ENCODE results near the gene ZNF777.

ZNF777 gene

GRCh38 chr7:149427893-149428292, 33.0 kb downstream of the ZNF777 start:
- Histone ChIP-seq H3K9me3 (replicated peaks in 1 of 2; ENCODE audit: control insufficient read depth in 2 of 2, insufficient read depth in 1 of 2, low read depth in 1 of 2, low read length in 2 of 2) (peaks cover 0 to 2% of the 10 kb centered on the region in 2 donors), H4K91ac (ENCODE audit: low read depth, low read length, poor library complexity) (no peak overlapping the region), H2AK5ac (ENCODE audit: low read depth, low read length) (no peak overlapping the region), H2AFZ (ENCODE audit: low read length) (no peak overlapping the region), H2BK15ac (ENCODE audit: low read length) (no peak overlapping the region), H3K18ac (ENCODE audit: low read length) (no peak overlapping the region), H2BK5ac (ENCODE audit: low read length) (no peak overlapping the region), H4K8ac (ENCODE audit: low read depth, low read length) (no peak overlapping the region), H3K4ac (ENCODE audit: low read length) (no peak overlapping the region), H2BK12ac (ENCODE audit: low read length) (no peak overlapping the region), H3K4me2 (ENCODE audit: insufficient read depth, low read length, poor library complexity, severe bottlenecking) (no peak overlapping the region), H3K14ac (ENCODE audit: low read length) (no peak overlapping the region), H3K4me1 (ENCODE audit: control insufficient read depth in 2 of 2, insufficient read depth in 1 of 2, low read depth in 1 of 2, low read length in 2 of 2) (peaks cover 0 to 3% of the 10 kb centered on the region in 2 donors), H3K9ac (ENCODE audit: low read depth, low read length, poor library complexity) (no peak overlapping the region), H3K27me3 (ENCODE audit: control insufficient read depth in 3 of 3, insufficient read depth in 3 of 3, low read depth in 1 of 3, low read length in 3 of 3) (peaks cover 0 to 7% (median 0%) of the 10 kb centered on the region in 3 experiments), H2BK120ac (ENCODE audit: low read depth, low read length) (no peak overlapping the region), H3K27ac (replicated peaks; ENCODE audit: low read length) (no peak overlapping the region), H3K79me1 (ENCODE audit: low read depth, low read length) (no peaks in the 10 kb centered on the region), H3K23ac (ENCODE audit: low read depth, low read length, poor library complexity) (no peak overlapping the region), H3K4me3 (ENCODE audit: low read length in 2 of 2) (no peak overlapping the region), H3K36me3 (replicated peaks in 1 of 2; ENCODE audit: control insufficient read depth in 2 of 2, insufficient read depth in 2 of 2, low read length in 2 of 2) (peaks cover 17 to 37% of the 10 kb centered on the region in 2 donors)
- no peak for DNase-seq (ENCODE audit: low spot score)
- no CpG with 5 or more reads among the region's 2 CpGs for WGBS, 2 donors (ENCODE audit: extremely low coverage in 2 of 2, insufficient read length in 2 of 2, insufficient replicate concordance in 1 of 2)

DNA sequence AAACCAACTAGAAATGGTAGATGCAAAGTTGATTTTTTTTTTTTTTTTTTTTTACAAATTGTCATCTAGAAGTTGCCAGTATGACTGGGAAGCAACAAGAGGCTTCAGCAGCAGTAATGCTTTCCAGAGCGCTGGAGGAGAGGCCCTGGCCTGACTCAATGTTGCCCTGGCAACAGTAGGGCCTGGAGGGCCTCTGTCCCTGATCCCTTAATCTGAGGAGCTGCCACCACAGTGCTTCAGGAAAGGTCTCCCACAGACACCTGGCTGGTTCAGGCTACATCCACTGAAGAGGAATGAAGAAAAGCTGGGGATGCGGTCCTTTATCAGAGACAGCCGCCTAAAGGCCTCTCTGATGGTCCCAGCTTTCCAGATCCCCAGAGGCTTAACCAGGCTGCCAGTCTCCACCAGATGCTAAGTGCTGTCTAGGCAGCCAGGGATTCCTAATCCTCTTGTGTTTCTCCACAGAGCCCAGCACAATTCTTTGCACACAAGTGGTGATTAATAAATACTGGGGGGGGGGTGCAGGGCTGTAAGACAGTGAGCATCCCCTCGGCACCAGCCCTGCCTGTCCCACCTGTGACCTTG, 33.7 kb downstream of the ZNF777 start:
- Histone ChIP-seq H2BK15ac (ENCODE audit: low read length) (no peak overlapping the region), H2BK5ac (ENCODE audit: low read length) (no peak overlapping the region), H3K4me2 (ENCODE audit: insufficient read depth, low read length, poor library complexity, severe bottlenecking) (no peak overlapping the region), H4K8ac (ENCODE audit: low read depth, low read length) (no peak overlapping the region), H3K9ac (ENCODE audit: low read depth, low read length, poor library complexity) (no peak overlapping the region), H3K9me3 (replicated peaks in 1 of 2; ENCODE audit: control insufficient read depth in 2 of 2, insufficient read depth in 1 of 2, low read depth in 1 of 2, low read length in 2 of 2) (peaks cover 0 to 2% of the 10 kb centered on the region in 2 donors), H3K27me3 (ENCODE audit: control insufficient read depth in 3 of 3, insufficient read depth in 3 of 3, low read depth in 1 of 3, low read length in 3 of 3) (peaks cover 0 to 11% (median 0%) of the 10 kb centered on the region in 3 experiments), H3K23ac (ENCODE audit: low read depth, low read length, poor library complexity) (no peak overlapping the region), H3K14ac (ENCODE audit: low read length) (no peak overlapping the region), H2BK12ac (ENCODE audit: low read length) (no peak overlapping the region), H3K36me3 (replicated peaks in 1 of 2; ENCODE audit: control insufficient read depth in 2 of 2, insufficient read depth in 2 of 2, low read length in 2 of 2) (peaks cover 11 to 30% of the 10 kb centered on the region in 2 donors), H3K18ac (ENCODE audit: low read length) (no peak overlapping the region), H3K27ac (replicated peaks; ENCODE audit: low read length) (no peak overlapping the region), H2BK120ac (ENCODE audit: low read depth, low read length) (no peak overlapping the region), H3K4me3 (ENCODE audit: low read length in 2 of 2) (no peak overlapping the region), H3K79me1 (ENCODE audit: low read depth, low read length) (no peaks in the 10 kb centered on the region), H2AFZ (ENCODE audit: low read length) (no peak overlapping the region), H3K4me1 (ENCODE audit: control insufficient read depth in 2 of 2, insufficient read depth in 1 of 2, low read depth in 1 of 2, low read length in 2 of 2) (peaks cover 0 to 3% of the 10 kb centered on the region in 2 donors), H4K91ac (ENCODE audit: low read depth, low read length, poor library complexity) (no peak overlapping the region), H2AK5ac (ENCODE audit: low read depth, low read length) (no peak overlapping the region), H3K4ac (ENCODE audit: low read length) (no peak overlapping the region)
- DNase-seq (ENCODE audit: low spot score) = no peak
- WGBS, 2 donors (ENCODE audit: extremely low coverage in 2 of 2, insufficient read length in 2 of 2, insufficient replicate concordance in 1 of 2) = no CpG with 5 or more reads among the region's 4 CpGs

DNA sequence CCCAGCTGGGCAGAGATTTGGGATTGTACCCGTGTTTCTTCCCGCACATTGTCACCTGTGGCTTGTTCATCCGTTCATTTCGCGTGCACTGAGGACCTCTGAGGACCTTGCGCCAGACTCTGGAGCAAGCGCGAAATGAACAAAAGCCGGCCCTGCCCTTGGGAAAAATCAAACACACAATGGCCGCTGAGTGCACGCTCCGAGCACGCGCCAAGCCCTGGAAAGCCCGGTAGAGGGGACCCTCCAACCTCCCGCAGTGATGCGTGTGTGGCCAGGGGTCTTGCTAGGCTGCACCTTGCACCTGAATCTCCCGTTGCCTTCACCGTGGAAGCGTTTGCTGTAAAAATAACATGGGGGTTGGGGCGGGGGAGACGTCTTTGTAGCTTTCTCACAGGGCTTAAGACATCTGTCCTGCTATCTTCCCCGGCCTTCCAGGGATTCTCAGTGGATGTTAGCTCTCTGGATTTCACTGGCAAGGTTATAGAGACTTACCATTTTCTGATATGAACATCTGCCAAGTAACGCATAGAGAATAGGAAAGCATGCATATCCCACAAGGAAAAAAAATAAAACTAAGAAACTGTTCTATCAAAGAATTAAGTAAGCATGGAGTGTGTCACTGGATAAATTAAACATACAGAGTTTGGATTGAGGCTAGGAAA, 37.3 kb downstream of the ZNF777 start:
- Histone ChIP-seq H3K4me1 (ENCODE audit: control insufficient read depth in 2 of 2, insufficient read depth in 1 of 2, low read depth in 1 of 2, low read length in 2 of 2) (peaks cover 0 to 3% of the 10 kb centered on the region in 2 donors), H3K14ac (ENCODE audit: low read length) (no peak overlapping the region), H3K27ac (replicated peaks; ENCODE audit: low read length) (no peak overlapping the region), H3K9ac (ENCODE audit: low read depth, low read length, poor library complexity) (no peak overlapping the region), H2BK15ac (ENCODE audit: low read length) (no peak overlapping the region), H3K18ac (ENCODE audit: low read length) (no peak overlapping the region), H2AFZ (ENCODE audit: low read length) (no peak overlapping the region), H2BK5ac (ENCODE audit: low read length) (no peak overlapping the region), H3K4ac (ENCODE audit: low read length) (no peak overlapping the region), H3K79me1 (ENCODE audit: low read depth, low read length) (no peaks in the 10 kb centered on the region), H3K36me3 (replicated peaks in 1 of 2; ENCODE audit: control insufficient read depth in 2 of 2, insufficient read depth in 2 of 2, low read length in 2 of 2) (peaks cover 0 to 1% of the 10 kb centered on the region in 2 donors), H3K27me3 (ENCODE audit: control insufficient read depth in 3 of 3, insufficient read depth in 3 of 3, low read depth in 1 of 3, low read length in 3 of 3) (peaks cover 0 to 11% (median 0%) of the 10 kb centered on the region in 3 experiments), H4K8ac (ENCODE audit: low read depth, low read length) (no peak overlapping the region), H3K4me2 (ENCODE audit: insufficient read depth, low read length, poor library complexity, severe bottlenecking) (no peak overlapping the region), H2BK120ac (ENCODE audit: low read depth, low read length) (no peak overlapping the region), H3K9me3 (replicated peaks in 1 of 2; ENCODE audit: control insufficient read depth in 2 of 2, insufficient read depth in 1 of 2, low read depth in 1 of 2, low read length in 2 of 2) (peaks cover 0 to 2% of the 10 kb centered on the region in 2 donors), H2AK5ac (ENCODE audit: low read depth, low read length) (no peak overlapping the region), H3K4me3 (ENCODE audit: low read length in 2 of 2) (peak overlapping the region in 1 of 2 donors; percentile 23), H3K23ac (ENCODE audit: low read depth, low read length, poor library complexity) (no peak overlapping the region), H4K91ac (ENCODE audit: low read depth, low read length, poor library complexity) (no peak overlapping the region), H2BK12ac (ENCODE audit: low read length) (no peak overlapping the region)
- no peak for DNase-seq (ENCODE audit: low spot score)
- WGBS, 2 donors (ENCODE audit: extremely low coverage in 2 of 2, insufficient read length in 2 of 2, insufficient replicate concordance in 1 of 2) = no CpG with 5 or more reads among the region's 24 CpGs

- Histone ChIP-seq H3K36me3 (replicated peaks in 1 of 2; ENCODE audit: control insufficient read depth in 2 of 2, insufficient read depth in 2 of 2, low read length in 2 of 2) (peaks cover 0 to 1% of the 10 kb centered on the region in 2 donors), H3K18ac (ENCODE audit: low read length) (peak overlapping the region; percentile 5), H2AFZ (ENCODE audit: low read length) (no peak overlapping the region), H3K4ac (ENCODE audit: low read length) (no peak overlapping the region), H3K4me1 (ENCODE audit: control insufficient read depth in 2 of 2, insufficient read depth in 1 of 2, low read depth in 1 of 2, low read length in 2 of 2) (peaks cover 0 to 3% of the 10 kb centered on the region in 2 donors), H2BK12ac (ENCODE audit: low read length) (no peak overlapping the region), H3K27ac (replicated peaks; ENCODE audit: low read length) (no peak overlapping the region), H3K27me3 (ENCODE audit: control insufficient read depth in 3 of 3, insufficient read depth in 3 of 3, low read depth in 1 of 3, low read length in 3 of 3) (peaks cover 0 to 11% (median 0%) of the 10 kb centered on the region in 3 experiments), H2BK5ac (ENCODE audit: low read length) (no peak overlapping the region), H4K8ac (ENCODE audit: low read depth, low read length) (no peak overlapping the region), H2BK120ac (ENCODE audit: low read depth, low read length) (no peak overlapping the region), H3K4me3 (ENCODE audit: low read length in 2 of 2) (peak overlapping the region in 1 of 2 donors; percentile 65), H3K79me1 (ENCODE audit: low read depth, low read length) (no peaks in the 10 kb centered on the region), H3K9me3 (replicated peaks in 1 of 2; ENCODE audit: control insufficient read depth in 2 of 2, insufficient read depth in 1 of 2, low read depth in 1 of 2, low read length in 2 of 2) (peaks cover 0 to 2% of the 10 kb centered on the region in 2 donors), H3K4me2 (ENCODE audit: insufficient read depth, low read length, poor library complexity, severe bottlenecking) (peak overlapping the region; percentile 43), H2AK5ac (ENCODE audit: low read depth, low read length) (peak overlapping the region; percentile 69), H3K23ac (ENCODE audit: low read depth, low read length, poor library complexity) (peak overlapping the region; percentile 60), H3K14ac (ENCODE audit: low read length) (no peak overlapping the region), H3K9ac (ENCODE audit: low read depth, low read length, poor library complexity) (no peak overlapping the region), H2BK15ac (ENCODE audit: low read length) (peak overlapping the region; percentile 75), H4K91ac (ENCODE audit: low read depth, low read length, poor library complexity) (no peak overlapping the region)
- DNase-seq (ENCODE audit: low spot score) = no peak
- no CpG with 5 or more reads among the region's 35 CpGs for WGBS, 2 donors (ENCODE audit: extremely low coverage in 2 of 2, insufficient read length in 2 of 2, insufficient replicate concordance in 1 of 2)
Measured at GRCh38 chr7:149422914-149423301, 38.0 kb downstream of the ZNF777 start.
